Activated CD4-positive, CD25-positive, alpha-beta regulatory T cell treated with anti-CD3 and anti-CD28 coated beads, Interleukin-2, amount 50 U/mL, for 16 hours (primary cell): Measurements from ENCODE around the gene PPIA.
A peak's percentile ranks its signal among the peaks of the same experiment; 100 is the strongest.

Experiments
- DNase-seq: peaks from one replicate; pipeline ENCODE4 v3.0.0-alpha.2; 2020; ENCODE audit warnings: low read depth, low spot score

Gene PPIA

GRCh38 chr7:44796504-44797328, at the start of gene PPIA:
TSS of gene PPIA (plus strand) at chr7:44796681. CDS start at chr7:44796725, 44 bp downstream.
- peak; percentile 99 for DNase-seq

DNA sequence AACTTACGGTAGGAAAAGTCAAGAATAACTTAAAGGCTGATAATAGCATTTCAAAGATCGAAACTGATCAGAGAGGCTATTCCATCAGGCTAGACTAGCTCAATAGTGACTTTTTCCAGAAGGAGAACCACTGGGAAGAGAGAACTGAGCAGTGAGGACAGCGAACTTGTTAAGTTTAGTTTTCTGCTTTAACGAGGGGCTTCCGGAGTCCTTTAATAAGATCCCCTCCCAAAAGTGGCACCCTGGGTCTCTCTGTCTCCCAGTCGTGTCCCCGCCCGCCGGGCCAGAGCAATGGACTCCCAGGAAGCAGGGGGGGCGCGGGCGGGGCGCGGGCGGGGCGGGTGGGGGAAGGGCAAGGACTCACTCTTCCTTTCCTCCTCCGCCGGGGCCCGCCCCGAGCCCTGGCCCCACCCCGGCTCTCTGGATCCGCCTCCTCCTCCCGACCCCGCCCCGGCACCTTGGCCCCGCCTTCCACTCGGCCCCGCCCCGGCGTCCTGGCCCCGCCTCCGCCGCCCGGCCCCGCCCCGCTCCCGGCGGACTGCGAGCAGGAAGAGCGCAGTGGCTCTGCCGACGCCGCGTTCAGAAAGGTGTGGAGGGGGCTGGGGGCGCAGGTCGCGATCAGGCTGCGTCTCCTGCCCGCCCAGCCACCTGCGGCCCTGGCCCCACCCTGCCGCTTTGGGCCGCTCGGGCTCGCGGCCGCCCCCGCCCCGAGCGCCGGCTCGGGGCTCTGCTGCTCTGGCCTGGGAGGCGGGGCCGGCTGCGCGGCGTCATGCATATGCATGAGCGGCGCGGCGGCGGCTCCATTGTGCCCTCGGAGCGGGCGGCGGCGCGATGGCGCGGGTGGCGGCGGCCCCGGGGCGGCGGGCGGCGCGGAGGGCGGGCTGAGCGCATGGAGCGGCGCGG, 48.2 kb upstream of the PPIA start, which contains the start of gene ZMIZ2:
Gene ZMIZ2, plus strand, starts transcription at position 803 of the 903 bp plus-strand sequence. CDS start 7,403 bp downstream, outside the sequence.
- DNase-seq = peak; percentile 85

- DNase-seq = no peak
Observed at GRCh38 chr7:44748948-44749731, 47.3 kb upstream of the PPIA start.

DNA sequence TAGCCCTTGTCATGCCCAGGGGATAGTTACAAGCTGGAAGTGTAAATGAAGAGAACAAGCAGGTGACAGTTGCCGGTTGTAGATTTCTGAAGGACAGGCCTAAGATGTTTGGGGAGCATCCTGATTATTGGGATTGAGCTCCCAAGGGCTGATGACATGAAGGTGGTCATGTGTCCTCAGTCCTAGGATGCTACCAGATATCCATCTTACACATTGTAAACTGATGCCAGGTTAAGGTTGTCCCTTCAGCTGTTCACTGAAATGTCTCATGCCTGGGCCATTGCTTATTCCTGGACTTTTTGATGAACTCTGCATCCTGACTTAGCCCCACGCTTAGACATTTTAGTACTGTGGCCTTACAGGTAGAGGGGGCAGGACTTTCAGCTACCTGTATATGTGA, 46.5 kb upstream of the PPIA start:
- no peak for DNase-seq

GRCh38 chr7:44750424-44750823, 46.1 kb upstream of the PPIA start:
- no peak for DNase-seq

DNA sequence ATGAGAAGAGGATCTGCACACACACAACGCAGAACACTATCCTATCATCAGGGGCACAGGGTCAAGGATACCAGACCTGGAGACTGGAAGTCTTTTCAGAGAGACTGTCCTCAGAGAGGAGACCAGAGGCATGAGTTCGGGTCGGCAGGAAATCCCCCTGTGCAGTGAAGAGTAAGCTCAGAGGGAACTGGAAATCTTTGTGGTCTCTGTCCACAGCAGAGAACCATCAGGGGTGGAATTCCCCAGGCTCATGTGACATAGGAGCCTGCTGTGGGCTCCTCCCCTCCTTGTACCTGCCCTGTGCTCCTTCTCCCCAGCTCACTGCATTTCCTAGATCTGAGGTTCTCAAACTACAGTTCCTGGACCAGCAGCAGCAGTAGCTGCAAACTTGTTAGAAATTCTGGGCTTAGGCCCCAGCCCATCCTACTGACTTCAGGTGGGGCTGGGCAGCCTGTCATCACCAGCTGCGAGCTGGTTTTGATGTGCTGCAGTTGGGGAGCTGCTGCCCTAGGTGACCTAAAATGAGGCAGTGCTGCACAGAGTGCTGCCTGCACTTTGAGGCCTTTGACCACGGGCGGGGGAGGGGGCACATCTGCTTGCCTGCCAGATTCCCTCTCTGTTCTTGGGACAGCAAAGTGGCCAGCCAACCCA, 45.4 kb upstream of the PPIA start:
- peak; percentile 18 for DNase-seq

DNA sequence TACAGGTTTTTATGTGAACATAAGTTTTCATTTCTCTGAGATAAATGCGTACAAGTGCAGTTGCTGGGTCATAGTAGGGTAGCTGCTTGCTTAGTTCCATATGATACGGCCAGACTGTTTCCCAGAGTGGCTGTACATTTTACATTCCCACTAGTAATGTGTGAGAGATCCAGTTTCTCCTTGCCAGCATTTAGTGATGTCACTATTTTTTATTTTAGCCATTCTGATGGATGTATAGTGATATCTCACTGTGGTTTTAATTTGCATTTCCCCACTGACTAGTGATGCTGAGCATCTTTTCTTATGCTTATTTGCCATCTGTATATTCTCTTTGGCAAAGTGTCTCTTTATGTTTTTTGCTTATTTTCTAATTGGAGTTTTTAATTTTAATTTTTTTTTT, 43.7 kb upstream of the PPIA start:
- DNase-seq = no peak

DNA sequence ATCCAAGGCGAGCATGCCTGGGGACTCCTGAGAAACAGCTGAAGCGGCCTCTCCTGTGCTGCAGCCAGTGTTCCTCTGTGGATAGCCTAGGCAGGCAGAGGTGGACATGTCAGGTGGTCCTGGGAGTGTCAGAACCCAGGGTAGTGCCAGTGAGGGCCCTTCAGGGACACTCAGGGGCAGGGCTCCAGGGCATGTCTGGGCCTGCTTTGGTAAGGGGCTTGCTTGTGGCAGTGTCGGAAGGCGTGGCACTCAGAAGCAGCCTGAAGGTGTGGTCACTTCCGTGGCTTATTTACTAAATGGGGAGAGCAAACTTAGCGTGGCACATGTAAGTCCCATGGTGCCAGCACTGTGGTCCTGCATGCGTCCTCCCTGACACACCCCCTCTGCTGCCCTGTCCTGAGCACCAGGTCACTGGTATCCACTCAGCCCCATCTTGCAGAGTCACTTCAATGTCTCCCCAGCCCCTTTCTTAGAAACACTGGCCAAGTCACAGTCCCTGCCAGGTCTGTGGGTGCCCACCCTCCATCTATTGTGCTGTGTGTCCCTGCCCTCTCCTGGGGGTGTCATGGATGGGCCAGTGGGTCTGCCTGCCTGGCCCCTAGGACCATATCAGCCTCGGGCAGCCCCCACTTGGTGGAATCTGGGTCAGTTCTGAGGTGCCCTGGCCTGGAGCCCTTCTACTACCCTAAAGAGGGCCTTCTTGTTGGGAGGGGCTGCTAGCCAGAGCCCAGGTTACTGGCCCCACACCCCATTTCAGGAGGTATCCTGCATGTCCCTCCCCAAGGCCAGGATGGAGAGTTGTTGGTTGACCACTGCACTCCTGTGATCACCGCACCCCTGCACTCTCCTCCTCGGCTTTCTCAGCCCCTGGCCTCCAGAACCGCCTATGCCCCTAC, 41.4 kb upstream of the PPIA start:
- no peak for DNase-seq

GRCh38 chr7:44755698-44756627, 40.5 kb upstream of the PPIA start:
- DNase-seq = no peak

GRCh38 chr7:44756904-44757303, 39.6 kb upstream of the PPIA start:
- no peak for DNase-seq

GRCh38 chr7:44757311-44757710, 39.2 kb upstream of the PPIA start:
- DNase-seq = no peak

GRCh38 chr7:44757739-44758138, 38.7 kb upstream of the PPIA start:
- no peak for DNase-seq

DNA sequence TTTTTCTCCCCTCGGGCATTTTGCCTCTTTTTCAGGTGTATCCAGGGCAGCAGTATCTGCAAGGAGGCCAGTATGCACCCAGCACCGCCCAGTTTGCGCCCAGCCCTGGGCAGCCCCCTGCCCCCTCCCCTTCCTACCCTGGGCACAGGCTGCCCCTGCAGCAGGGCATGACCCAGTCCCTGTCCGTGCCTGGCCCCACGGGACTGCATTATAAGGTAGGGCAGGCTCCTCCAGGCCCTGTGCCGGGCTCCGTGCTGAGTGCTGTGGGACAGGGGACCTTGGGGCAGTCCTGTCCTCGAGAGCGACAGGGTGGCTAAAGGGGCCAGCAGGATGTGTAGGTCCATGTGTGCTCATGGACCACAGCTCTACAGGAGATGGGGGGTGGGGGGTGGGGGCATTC, 37.2 kb upstream of the PPIA start:
- DNase-seq = no peak

- no peak for DNase-seq
Observed at GRCh38 chr7:44760034-44760580, 36.4 kb upstream of the PPIA start.

- no peak for DNase-seq
Observed at GRCh38 chr7:44761207-44762161, 35.0 kb upstream of the PPIA start.

DNA sequence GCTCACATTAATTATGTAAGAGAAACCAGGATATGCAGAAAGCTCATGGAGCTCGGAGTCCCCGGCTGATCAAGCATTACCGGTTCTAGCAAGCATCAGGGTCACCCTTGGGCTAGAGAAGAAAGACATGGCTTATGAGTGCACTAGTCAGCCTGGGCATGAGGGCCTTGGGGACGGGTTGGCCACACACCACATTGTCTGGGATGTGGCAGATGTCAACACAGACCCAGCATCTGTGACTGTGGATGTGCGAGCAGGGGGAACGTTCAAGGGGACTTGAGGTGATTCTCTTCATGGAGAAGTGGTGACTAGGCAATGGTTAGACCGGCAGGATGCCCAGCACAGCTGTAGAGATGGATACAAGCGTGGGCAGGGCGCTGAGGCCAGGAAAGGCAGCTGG, 34.2 kb upstream of the PPIA start:
- no peak for DNase-seq

- DNase-seq = no peak
Observed at GRCh38 chr7:44762726-44763522, 33.6 kb upstream of the PPIA start.
